Endometrial microvascular endothelial cells (primary cell): ENCODE measurements around the gene IQCK. TPM values are rescaled to one million over a fixed set of nuclear protein-coding genes. Genes with fewer than 3 reads are reported as not detected.

Experiments
- in situ Hi-C: cut with HindIII; loops from 2 replicates; pipeline ENCODE4 v1.10.0; 2017; ENCODE audit warnings: low sequenced_read_pairs, low pct_unique_long_range_greater_than_20kb; ENCODE audit errors: inconsistent ontology term
- total RNA-seq: library from RNA; depleted of rRNA; stranded (reverse); fragments of >200 nt; gene quantifications from one replicate; pipeline ENCODE4 v1.2.3, GENCODE V29; 2015; ENCODE audit errors: inconsistent ontology term

The IQCK gene
- total RNA-seq, 1 donor from 2014 or later: 16.5 TPM

- in situ Hi-C loops: no loop called here
Observed at GRCh38 chr16:19842426-19843157, 124.5 kb downstream of the IQCK start.

DNA sequence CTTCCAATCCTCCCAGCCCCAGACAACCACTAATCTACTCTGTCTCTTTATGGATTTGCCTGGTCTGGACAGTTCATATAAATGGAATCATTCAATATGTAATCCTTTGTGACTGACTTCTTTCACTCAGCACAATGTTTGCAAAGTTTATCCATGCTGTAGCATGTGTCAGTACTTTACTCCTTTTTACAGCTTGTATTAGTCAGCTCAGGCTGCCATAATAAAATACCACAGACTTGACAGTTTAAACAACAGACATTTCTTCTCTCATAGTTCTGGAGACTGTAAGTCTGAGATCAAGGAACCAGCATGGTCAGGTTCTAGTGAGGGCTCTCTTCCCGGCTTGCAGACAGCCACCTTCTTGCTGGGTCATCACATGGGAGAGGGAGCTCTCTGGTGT is 125.3 kb downstream of the IQCK start:
- in situ Hi-C loops: no loop called here

DNA sequence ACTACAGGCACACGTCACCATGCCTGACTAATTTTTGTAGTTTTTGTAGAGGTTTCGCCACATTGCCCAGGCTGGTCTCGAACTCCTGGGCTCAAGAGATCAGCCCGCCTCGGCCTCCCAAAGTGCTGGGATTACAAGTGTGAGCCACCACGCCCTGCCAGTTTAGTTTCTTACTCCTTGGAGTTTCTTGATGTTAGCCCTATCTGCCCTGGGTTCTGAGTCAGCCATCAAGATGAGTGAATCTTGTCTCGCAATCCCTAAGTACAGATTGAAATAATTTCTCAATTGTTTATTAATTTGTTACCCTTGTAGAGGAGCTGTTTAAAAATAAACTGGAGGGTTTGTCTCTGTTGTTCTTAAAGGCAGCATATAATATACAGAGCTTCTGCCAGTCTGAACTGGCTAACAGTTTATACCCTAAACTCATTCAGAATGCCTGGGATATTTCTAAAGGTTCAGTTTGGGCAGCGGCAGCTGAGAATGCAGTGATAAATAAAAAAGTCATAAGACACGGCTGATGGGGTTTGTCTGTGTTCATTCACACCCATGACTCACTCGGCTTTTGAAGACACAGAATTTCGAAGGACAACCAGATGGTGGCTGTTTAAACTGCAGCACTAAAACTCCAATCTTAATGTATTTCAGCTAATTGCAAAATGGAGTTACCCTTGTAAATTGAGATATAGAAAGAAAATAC is 127.0 kb downstream of the IQCK start:
- in situ Hi-C loops: no loop called here

DNA sequence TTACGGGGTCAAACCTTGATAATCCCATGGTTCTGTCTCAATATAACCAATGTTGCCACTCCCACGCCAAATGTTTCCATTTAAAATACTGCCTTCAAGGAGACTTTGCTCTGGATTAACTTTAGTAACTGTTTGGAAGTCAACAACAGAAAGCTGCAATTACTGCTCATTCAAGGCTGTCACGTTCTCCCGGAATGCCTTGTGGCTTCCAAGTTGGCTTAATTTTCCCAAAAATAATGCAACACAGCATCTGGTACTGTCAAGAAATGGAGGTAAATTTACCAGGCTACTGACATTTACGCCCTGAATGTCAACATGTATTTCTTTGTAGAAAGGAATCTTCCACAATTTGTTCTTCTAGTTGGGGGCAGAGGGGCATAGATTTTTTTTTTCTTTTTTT is 128.4 kb downstream of the IQCK start:
- in situ Hi-C loops: no loop called here

- in situ Hi-C loops: no loop called here
Observed at GRCh38 chr16:19848756-19849155, 130.7 kb downstream of the IQCK start.

GRCh38 chr16:19850131-19850817 is 132.2 kb downstream of the IQCK start:
- in situ Hi-C loops: no loop called here

DNA sequence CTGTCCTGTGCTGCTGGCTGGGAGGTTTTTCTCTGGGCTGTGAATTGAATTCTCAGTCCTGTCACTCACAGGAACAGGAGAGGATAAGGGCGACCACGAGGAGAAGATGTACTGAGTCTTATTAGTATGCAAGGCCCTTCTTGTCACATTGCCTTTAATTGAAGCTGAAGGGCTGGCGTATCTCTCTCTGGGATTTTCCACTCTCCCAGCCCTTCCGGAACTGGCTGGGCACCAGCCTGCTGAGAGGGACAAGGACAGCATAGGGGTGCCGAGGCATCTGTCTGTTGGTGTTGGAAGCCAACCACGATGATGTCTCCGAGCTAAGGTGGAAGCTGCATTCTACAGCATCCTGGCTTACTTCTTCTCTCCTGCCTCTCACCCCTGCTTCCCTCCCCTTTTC is 133.4 kb downstream of the IQCK start:
- in situ Hi-C loops: no loop called here

- in situ Hi-C loops: no loop called here
Observed at GRCh38 chr16:19853132-19853741, 135.2 kb downstream of the IQCK start.

DNA sequence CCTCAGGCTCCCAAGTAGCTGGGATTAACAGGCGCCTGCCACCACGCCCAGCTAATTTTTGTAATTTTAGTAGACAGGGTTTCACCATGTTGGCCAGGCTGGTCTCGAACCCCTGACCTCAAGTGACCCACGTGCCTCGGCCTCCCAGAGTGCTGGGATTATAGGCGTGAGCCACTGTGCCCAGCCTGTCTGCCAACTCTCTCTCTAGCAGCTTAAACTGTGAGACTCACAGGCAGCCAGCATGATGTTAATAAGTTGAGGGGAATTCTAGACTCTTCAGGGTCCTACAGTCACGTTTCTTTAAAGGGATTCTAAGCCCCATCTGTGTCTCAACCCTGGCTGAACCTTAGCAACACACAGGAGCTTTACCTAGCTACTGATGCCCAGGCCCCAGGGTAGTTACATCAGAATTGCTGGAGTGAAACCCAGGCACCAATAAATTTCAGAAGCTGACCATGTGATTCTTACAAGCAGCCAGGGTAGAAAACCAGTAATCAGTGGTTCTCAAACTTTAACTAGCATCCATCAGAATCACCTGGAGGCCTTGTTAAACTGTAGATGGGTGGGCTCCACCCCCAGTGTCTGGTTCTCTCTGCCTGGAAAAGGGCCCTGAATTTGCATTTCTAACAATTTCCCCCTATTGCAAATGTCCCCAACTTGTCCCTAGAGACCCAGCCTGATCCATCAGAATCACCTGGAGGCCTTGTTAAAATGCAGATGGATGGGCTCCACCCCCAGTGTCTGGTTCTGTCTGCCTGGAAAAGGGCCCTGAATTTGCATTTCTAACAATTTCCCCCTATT is 135.9 kb downstream of the IQCK start:
- in situ Hi-C loops: no loop called here

- in situ Hi-C loops: no loop called here
Observed at GRCh38 chr16:19854543-19854876, 136.4 kb downstream of the IQCK start.

DNA sequence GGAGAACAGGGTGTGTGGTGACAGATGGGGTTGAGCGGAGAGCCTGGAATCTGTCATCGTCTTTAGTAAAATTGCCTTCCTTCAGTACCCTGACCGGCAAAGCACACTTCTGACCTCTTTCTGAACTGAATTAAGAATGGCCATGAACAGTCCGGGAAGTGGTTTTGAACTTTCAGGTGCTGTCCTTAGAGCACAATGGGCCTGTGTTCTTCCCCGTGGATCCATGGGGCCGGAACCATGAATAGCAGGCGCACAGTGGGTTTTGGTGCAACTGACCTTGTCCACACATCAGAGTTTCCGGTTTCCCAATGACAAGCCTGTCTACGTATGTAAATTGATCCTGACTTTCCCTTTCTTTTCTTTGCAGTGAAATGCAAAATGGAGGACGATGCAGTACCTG is 138.0 kb downstream of the IQCK start:
- in situ Hi-C loops: no loop called here

DNA sequence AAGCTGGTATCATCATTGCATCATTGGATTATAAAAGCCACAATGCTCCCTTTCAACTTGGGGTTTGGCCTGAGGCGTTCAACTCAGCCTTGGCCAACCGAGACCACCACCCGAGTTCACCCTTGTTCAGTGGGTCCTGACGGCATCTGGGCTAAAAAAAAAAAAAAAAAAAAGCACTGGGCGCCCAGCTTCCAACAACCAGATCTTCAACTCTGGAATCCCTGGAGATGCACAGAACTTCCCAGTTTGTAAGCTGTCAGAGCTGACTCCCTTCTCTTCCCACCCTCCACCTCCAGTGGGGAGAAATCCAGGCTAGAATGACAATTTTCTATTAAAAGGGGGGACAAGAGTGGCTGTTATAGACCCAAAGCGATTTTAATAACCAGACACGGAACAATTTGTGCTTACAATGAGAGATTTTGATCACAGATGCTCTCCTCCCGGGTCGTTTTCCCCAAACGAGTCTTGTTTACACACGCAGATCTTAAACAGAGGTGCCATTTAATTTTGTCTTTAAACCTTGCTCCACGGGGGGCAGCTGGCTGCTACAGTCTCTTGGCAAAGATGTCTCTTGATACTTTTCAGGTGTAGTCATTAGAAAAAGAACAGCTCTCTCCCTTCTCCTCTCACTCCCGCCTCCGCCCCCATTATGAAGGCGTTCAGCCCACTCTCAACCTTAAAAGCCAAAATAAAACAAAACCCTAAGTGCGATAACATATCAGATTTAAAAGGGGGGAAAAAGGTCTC is 139.7 kb downstream of the IQCK start:
- in situ Hi-C loops: no loop called here

GRCh38 chr16:19858340-19859018 is 140.4 kb downstream of the IQCK start:
- in situ Hi-C loops: no loop called here

DNA sequence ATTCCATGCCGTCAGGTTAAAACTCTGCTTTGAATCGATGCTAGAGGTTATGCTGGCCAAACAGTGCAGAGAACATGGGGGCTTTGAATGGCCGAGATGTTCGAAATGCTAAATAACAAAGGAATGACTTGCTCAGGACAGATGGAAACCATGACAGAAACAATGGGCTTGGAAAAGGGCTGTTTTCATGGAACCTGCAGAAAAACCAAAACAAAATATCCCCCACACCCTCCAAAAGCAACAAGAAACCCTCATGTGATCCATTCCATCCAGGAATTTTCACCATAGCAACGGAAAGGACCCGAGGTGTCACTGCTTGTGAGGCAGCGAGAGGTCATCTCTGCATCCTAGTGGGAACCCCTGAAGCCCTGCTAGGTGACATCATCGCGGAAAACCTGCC is 141.1 kb downstream of the IQCK start:
- in situ Hi-C loops: no loop called here

- in situ Hi-C loops: no loop called here
Observed at GRCh38 chr16:19859603-19860002, 141.5 kb downstream of the IQCK start.

- in situ Hi-C loops: no loop called here
Observed at GRCh38 chr16:19860166-19861041, 142.3 kb downstream of the IQCK start.

DNA sequence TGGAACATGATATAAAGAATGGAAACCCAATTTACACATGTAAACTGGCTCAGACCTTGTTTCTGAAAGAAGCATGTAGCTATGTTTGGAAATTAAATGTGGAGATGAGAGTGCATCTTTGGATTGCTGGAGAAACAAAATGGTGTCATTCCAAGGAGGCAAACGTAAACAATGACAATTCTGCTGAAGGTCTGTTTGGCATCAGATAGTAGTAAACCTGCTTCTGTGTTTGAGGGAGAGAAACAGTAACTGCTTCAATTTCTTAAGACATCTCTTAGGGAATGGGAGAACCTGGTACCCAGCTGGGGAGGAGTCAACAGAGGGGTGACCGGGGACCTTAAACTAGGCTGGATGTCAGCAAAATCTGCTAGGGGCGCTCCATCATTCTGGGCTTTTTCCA is 143.1 kb downstream of the IQCK start:
- in situ Hi-C loops: no loop called here
